Measurements from ENCODE around the gene ZNF639. TPM values are rescaled to one million over a fixed set of nuclear protein-coding genes. Genes with fewer than 3 reads are reported as not detected.
"Not testable (repeated sequence)": the region's sequence is repeated elsewhere in the genome, so short reads cannot be mapped to it uniquely, and the experiment has no call there.

ZNF639 gene, protein sequence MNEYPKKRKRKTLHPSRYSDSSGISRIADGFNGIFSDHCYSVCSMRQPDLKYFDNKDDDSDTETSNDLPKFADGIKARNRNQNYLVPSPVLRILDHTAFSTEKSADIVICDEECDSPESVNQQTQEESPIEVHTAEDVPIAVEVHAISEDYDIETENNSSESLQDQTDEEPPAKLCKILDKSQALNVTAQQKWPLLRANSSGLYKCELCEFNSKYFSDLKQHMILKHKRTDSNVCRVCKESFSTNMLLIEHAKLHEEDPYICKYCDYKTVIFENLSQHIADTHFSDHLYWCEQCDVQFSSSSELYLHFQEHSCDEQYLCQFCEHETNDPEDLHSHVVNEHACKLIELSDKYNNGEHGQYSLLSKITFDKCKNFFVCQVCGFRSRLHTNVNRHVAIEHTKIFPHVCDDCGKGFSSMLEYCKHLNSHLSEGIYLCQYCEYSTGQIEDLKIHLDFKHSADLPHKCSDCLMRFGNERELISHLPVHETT
- total RNA-seq (ENCODE audit: insufficient read depth, low replicate concordance) = 30.1 TPM

DNA sequence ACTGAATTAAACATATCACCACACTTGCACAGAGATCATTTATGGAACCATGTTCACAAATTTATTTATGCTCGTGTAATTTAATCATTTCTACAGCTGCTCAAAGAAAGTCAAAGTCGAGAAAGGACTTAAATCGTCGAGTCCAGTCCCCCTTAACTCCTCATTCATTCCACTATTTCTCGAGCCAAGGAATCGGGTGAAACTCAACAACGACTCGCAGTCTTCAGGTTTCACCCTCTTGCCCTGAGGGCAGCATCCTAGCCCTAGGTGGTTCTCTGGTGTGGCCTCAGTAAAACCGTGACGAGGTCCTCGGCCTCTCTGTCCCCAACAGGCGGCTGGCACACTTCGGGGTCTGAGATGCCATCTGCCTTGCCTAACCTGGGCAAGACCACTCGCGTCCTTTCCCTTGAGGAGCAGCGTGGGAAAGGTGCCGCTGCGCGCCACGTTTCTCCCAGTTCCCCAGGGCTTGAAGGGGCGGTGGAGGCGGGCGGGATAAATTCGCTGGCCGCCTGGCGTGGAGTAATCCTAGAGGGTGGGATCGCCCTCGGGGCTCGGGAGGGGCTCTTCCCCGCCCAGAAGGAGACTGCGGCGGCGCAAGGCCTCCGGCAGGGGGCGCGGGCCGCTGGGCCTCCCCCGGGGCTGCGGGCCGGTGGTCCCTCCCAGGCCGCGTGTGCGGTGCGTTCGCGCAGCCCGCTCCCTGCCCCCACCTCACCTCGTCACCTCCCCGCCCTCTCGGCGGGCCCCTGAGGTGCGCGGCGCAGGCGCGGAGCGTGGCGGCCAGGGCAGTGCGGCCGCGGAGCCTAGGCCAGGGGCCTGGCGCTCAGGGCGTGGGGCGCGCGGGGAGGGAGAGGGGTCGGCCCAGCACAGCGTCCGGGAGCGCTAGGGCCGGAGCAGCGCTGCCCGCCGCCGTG is at the start of gene ZNF639:
TSS of gene ZNF639 (plus strand) at position 746 of the 911 bp plus-strand sequence. CDS start 5,263 bp downstream, outside the sequence.
- peak; percentile 94 for DNase-seq (ENCODE audit: low spot score)

DNA sequence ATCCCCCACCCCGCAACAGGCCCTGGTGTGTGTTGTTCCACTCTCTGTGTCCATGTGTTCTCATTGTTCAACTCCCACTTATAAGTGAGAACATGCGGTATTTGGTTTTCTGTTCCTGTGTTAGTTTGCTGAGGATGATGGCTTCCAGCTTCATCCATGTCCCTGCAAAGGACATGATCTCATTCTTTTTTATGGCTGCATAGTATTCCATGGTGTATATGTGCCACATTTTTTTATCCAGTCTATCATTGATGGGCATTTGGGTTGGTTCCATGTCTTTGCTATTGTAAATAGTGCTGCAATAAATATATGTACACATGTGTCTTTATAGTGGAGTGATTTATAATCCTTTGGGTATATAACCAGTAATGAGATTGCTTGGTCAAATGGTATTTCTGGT is 48.4 kb upstream of the ZNF639 start:
- DNase-seq (ENCODE audit: low spot score) = not testable (repeated sequence)

DNA sequence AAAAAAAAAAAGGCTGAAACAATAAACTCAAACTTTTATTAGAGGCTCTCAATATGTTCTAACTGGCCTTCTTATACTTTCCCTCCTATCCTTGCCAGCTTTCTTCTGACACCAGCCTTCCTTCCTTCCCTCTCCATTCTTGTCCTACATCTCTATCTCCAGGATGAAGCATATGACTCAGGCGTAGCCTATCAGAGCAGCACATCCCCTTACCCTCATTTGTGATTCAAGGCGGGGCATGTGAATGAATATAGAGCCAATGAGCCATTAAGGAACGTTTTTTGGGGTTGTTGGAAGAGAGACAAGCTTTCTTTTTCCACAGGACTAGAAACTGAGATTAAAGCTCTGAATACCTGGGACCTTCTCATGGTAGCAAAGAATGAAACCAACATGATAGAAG is 46.8 kb upstream of the ZNF639 start:
- no peak for DNase-seq (ENCODE audit: low spot score)

DNA sequence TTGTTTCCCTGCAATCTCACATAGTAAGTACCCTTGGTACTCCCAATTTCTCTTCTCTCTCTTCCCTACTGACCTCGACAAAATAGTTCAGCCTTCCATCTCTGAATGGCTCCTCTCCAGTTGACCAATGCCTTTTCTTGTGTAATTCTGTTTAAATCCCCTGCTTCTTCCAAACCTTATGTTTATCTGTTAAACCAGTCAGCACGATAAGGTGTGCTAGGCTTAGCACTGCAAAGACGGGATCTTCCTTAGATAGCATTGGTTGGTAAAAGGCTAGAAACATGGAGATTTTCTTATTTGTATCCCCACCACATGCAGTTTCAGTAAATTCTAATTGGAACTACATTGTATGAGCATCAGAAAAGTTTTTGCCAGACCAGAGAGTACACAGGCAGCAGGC is 46.1 kb upstream of the ZNF639 start:
- DNase-seq (ENCODE audit: low spot score) = no peak

DNA sequence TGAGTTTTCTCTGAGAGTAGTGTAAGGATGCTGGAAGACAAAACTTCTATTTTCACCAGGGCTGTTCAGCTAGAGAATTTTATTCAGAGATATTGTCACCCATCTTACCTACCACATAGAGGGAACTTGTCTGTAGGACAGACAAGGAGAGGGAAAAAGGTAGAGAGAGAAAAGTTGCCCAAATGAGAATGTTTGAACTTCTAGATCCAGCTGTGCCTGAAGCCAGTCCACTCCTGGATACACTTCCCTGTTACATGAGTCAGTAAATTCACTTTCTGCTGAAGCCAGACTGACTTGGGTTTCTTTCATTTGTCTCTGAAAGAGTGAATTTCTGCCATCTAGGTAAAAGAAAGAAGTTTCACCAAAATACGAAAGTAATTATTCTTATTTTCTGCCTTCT is 44.7 kb upstream of the ZNF639 start:
- no peak for DNase-seq (ENCODE audit: low spot score)

DNA sequence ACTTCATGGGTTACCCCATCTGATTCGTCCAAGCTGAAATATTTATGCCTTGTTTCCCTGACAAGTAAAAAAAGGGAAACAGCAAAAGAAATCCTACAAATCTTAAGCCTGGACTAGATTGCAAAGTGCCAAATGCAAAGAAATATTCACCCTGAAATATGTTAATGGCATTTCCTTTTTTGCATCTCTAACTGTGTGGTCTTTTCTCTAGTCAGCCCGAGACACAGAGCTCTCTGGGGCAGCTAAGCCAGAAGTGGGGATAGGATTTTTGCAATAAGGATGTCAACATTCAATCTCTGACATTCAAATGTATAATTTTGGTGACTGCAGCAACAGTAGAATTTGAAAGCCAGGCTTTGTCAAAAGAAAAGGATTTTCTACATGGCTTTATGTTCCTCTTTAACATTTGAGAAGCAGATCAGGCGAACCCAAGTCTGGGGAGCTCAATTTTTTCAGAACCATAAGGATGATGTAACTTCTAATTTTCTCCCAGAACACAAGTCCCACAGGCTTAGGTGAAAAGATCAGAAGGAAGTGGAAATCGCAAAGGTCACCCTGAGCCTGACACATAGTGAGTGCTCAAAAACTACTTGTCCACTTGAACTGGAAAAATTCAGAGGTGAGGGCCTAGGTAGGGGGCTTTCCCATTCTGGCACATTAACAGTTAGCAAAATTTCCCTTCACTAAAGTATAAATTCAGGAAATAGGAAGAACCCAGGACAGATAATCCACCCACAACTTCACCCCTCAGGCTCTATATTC is 43.7 kb upstream of the ZNF639 start:
- no peak for DNase-seq (ENCODE audit: low spot score)

DNA sequence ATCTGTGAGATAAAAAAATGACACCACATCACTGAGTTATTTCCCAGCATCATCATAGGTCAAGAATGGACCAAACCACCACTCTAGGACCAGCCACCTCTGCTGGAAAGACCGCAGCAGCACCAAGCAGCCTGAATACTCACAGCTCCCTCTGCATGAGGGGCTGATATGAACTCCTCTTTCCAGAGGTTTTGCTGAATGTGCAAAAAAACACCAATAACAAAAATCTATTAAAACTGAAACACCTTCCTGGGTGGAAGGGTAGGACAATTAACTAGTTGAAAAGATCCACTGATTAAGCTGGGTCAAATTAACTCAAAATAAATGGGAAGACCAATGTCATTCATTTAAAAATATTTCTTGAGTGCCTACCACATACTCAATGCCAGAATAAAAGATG is 43.0 kb upstream of the ZNF639 start:
- no peak for DNase-seq (ENCODE audit: low spot score)

DNA sequence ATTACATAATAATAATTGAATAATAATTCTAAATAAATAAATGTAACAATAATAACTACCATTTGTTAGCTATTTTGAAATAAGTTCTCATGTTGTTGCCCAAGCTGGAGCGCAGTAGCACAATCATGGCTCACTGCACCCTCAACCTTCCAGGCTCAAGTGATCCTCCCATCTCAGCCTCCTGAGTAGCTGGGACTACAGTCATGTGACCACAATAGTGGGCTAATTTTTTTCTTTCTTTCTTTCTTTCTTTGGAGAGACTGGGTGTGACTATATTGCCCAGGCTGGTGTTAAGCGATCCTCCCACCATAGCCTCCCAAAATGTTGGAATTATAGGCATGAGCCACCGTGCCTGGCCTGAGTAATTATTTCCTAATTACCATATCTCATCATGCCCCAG is 41.0 kb upstream of the ZNF639 start:
- DNase-seq (ENCODE audit: low spot score) = no peak

DNA sequence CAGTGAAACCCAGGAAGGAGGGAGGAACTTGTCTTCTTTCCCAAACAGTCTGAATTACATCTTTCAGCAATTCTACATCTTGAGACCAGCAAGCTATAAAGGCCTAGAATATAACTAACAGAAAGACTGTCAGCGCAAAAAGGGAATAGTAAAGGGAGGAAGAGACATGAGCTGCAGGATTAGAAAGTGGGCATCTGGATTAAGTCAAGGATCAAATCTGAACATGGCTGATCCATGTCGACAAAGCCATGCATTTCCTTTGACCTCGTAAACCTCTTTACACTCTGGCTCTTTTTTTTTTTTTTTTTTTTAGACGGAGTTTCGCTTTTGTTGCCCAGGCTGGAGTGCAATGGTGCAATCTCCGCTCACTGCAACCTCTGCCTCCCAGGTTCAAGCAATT is 36.5 kb upstream of the ZNF639 start:
- DNase-seq (ENCODE audit: low spot score) = peak; percentile 83

DNA sequence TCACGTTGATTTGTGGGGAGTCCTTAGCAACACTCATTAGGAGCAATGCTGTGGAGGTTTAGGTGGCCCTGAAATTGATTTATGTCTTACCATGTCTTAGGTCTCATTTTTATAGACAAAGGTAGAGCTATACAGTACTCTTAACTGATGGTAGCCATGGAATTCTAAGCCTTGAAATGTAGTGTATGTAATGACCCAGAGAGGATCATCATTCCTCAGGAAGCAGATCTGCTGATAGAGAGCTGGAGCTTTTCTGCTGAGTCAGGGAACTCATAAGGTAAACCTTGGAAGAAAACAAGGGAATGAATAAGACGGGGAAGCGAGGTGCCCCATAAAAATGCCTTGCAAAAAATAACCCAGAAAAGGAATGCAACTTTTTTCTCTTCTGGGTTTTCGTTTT is 34.0 kb upstream of the ZNF639 start:
- no peak for DNase-seq (ENCODE audit: low spot score)

DNA sequence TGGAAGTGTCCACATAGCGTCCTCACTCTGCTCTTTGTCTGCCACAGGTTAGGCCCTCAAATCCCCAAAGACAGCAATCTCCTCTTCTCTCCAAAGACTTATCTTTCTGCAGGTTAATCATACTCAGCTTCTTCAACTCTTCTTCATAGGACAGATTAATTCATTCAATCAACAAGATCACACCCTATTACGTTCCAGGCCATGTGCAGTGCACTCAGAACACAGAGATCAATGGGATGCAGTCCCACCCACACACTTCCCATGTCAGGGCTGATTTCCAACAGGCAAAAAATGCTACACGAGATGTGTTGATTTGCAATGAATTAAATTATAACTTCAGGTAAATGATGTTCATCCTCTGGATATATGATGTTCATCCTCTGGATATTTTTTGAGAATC is 33.5 kb upstream of the ZNF639 start:
- DNase-seq (ENCODE audit: low spot score) = no peak

DNA sequence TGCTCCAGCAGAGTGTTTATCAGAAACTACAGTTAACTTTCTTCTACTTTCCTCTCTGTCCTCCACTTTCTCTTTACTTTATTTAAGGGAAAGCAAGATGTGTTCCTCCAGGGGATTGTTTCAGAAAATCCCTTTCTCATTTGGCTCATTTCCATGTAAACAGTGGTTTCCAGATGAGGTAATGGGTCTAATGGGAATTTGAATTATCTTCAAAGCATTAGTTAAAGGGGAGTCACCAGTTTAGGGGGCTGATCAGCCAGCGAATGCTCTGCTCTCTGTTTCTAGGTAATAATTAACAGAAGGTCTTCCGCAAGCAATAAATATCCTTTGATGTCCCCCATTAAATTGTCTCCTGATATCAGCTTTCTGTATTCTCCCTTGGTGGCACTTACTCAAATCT is 30.4 kb upstream of the ZNF639 start:
- no peak for DNase-seq (ENCODE audit: low spot score)

DNA sequence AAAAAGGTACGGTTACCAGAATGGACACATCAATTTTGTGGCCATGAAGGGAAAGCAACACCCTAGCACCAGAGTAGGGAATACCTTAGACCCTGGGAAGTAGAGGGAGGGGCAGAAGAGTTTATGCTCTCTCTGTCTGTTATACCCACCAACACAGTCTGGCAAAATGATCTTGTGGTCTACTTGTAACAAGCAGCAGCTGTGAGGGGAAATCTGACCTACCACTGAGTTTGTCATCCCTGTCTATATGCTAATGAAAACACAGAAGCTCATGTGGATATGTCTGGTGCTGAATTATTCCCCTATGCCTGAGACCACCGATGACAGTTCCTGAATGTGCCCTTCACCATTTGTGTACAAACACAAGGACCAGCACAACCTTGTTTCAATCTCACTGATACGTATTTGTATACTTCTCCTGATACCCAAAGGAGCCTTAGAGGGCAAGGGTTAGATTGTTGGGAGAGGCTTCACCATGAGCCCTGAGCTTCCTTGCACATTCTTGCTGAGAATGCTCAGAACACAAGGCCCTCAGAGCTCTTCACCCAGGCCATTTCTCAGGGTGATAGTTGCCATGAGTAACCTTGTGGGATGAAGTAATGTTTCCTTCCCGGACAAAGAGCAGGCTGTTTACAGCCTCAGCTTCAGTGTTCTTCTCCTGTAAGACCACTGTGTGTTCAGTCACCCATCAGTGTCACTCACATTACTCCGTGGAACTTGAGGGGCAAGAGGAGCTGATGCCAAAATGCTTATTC is 24.7 kb upstream of the ZNF639 start:
- no peak for DNase-seq (ENCODE audit: low spot score)

DNA sequence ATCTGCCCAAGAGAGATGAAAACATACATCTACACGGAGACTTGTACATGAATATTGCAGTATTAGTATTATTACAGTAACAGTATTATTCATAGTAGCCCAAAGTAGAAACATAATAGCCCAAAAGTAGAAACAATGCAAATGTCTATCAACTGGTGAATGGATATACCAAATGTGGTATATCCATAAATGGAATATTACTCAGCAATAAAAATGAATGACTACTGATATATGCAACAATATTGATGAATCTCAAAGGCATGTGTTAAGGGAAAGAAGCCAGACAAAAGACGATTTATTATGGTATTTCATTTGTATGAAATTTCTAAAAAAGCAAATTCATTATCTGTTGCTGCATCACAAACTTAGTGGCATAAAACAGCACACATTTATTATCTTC is 23.5 kb upstream of the ZNF639 start:
- no peak for DNase-seq (ENCODE audit: low spot score)

DNA sequence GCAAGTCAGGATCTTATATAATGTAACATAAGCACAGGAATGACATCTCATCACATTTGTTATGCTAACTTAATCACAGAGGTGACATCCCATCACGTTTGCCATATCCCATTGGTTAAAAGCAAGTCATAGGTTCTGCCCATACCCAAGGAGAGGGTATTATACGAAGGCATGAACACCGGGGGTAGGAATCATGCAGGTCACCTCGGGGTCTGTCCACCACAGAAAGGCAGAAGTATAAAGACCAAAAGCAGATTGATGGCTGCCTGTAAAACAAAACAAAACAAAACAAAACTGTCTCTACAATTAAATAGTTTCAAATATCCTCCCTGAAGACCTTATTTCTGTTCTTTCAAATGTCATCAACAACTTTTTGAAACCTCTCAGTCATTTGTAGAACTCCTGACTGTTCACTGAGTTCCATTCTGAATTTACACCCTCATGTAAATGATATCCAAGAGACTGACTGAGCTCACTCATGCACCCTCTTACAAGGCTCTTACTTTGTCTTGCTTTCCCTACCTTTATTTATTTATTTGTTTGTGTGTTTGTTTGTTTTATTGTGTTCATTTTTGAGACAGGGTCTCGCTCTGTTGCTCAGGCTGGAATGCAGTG is 22.7 kb upstream of the ZNF639 start:
- DNase-seq (ENCODE audit: low spot score) = no peak

DNA sequence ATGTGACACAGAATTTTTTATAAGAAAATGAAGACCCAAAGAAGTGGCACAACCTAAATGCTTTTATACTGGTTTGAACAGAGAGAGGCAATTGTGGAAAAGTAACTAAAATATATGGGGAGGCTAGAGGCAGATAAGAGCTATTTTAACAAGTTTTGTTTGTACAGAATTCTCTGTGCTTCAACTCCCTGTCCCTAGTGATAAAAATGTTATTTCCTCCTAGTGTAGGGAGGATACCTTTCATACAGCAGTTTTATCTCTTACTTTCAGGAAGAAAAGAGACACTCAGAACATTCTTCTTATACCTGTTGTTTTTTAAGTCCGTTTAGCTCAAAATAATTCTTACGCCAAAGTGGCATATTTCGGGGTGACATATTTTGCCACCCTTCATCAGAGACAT is 21.2 kb upstream of the ZNF639 start:
- DNase-seq (ENCODE audit: low spot score) = no peak

DNA sequence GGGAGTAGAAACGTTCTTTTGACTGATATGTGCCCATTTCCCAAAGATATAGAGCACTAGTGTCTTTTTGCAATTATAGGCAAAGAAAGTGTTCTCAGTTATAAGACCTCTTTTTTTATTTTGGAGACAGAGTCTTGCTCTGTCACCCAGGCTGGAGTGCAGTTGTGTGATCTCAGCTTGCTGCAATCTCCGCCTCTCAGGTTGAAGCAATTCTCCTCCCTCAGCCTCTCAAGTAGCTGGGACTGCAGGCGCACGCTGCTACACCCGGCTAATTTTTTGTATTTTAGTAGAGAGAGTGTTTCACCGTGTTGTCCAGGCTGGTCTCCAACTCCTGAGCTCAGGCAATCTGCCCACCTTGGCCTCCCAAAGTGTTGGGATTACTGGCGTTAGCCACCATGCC is 20.7 kb upstream of the ZNF639 start:
- DNase-seq (ENCODE audit: low spot score) = no peak

DNA sequence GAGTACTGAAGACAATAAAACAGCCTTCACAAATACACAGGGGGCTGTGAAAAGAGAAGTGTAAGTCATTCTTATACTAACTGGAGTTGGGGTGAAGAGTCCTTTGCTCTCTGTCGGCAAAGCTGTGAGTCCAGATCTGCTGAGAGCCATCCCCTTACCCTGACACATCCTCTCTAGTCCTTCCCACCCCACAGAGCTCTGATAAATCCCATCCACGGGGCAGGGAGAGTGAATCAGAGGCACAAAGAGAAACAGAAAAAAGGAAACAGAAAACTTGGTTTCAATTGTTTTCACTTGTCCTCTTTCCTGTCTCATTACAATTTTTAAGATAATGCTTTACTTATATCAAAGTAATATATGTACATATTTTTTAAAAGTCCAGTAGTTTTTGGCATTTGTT is 18.2 kb upstream of the ZNF639 start:
- DNase-seq (ENCODE audit: low spot score) = peak; percentile 8

DNA sequence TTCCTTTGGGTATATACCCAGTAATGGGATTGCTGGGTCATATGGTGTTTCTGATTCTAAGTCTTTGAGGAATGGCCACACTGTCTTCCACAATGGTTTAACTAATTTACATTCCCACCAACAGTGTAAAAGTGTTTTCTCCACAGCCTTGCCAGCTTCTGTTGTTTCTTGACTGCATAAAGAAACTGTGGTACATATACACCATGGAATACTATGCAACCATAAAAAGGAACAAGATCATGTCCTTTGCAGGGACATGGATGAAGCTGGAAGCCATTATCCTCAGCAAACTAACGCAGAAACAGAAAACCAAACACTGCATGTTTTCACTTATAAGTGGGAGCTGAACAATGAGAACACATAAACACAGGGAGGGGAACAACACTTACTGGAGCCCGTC is 15.5 kb upstream of the ZNF639 start:
- DNase-seq (ENCODE audit: low spot score) = not testable (repeated sequence)

DNA sequence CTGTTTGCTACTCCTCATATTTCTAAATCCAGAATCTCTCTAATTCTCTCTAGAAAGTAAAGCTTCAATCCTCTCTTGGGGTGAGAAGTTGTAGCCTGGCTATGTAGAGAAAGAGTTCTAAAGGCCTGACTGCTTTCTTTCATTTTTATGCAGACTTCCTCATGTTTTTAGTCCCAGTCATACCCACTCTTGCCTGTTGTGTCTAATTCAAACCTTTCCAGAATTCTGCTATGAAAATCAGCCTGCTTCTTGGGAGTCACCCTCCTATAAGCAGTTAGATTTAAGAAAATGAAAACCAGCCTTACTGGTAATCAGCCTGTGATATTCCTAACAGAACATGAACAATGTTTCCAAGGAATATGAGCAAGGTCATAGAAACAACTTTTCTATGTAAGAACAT is 14.8 kb upstream of the ZNF639 start:
- DNase-seq (ENCODE audit: low spot score) = peak; percentile 55
